ENCODE measurements around the gene ZCCHC24. TPM values are rescaled to one million over a fixed set of nuclear protein-coding genes. Genes with fewer than 3 reads are reported as not detected.

The ZCCHC24 gene
- total and polyA plus RNA-seq, 8 donors, result 3.5 to 13.2 (median 7.3) TPM

GRCh38 chr10:79392020-79392398, 53.4 kb downstream of the ZCCHC24 start:
- DNase-seq (peak in 4 of 6 donors; percentile 1 to 45 (median 22)), ATAC-seq (no peak), FAIRE-seq (no peak)
- Histone ChIP-seq H3K4me1 (no peaks in the 10 kb centered on the region), H3K27ac (no peak overlapping the region), H3K27me3 (no peaks in the 10 kb centered on the region), H3K4me3 (no peak overlapping the region), H3K36me3 (no peaks in the 10 kb centered on the region), H3K9me3 (no peaks in the 10 kb centered on the region)
- intact Hi-C loops (cut with DNase I), result no loop called here
- TF ChIP-seq, protein P1, sequence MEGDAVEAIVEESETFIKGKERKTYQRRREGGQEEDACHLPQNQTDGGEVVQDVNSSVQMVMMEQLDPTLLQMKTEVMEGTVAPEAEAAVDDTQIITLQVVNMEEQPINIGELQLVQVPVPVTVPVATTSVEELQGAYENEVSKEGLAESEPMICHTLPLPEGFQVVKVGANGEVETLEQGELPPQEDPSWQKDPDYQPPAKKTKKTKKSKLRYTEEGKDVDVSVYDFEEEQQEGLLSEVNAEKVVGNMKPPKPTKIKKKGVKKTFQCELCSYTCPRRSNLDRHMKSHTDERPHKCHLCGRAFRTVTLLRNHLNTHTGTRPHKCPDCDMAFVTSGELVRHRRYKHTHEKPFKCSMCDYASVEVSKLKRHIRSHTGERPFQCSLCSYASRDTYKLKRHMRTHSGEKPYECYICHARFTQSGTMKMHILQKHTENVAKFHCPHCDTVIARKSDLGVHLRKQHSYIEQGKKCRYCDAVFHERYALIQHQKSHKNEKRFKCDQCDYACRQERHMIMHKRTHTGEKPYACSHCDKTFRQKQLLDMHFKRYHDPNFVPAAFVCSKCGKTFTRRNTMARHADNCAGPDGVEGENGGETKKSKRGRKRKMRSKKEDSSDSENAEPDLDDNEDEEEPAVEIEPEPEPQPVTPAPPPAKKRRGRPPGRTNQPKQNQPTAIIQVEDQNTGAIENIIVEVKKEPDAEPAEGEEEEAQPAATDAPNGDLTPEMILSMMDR (IDR thresholded peaks at IDR 0.05), result no peak
- WGBS, 2 donors, result 92 to 96% methylated on average over 14 of the region's 14 CpGs

DNA sequence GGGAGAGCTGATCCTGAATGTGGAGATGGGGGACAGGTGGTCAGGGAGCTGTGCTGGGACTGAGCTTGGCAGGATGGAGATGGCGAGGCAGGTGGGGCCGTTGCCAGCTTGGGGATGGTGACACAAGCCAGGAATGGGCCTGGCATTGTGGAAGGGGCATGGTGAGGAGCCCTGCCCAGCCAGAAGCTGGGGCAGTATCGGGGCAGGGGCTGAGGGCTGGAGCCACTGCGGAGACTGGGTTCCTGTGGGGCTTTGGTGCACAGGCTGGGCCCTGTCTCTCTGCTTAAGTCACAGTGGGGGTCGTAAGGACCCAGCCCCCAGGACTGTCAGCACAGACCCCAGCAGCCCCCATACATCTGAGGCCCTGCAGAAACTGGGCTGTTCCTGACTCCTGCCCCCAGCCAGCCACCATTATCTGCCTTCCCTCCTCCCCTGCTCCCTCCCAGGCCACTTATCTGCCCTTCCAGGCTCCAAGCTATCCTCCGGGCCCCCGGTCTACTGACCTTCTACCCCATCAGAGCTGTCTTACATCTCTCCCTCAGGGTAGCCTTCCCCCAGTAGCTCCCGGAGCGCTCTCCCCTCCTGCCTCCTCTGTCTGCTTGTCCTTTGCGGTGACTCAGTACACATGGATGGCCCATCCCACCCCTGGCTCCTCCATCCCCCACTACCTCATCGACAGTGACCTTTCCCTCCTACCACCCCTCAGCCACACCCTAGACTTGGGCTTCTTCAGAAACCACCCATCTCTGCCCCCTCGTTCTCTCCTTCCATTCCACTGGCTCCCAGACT, 54.0 kb downstream of the ZCCHC24 start:
- intact Hi-C loops (cut with DNase I), result no loop called here
- no peaks in the 10 kb centered on the region for H3K9me3 ChIP-seq
- ATAC-seq (peak in 2 of 4 donors; percentile 17), DNase-seq (peak in 5 of 6 donors; percentile 2 to 62 (median 8)), FAIRE-seq (no peak)
- H3K36me3 ChIP-seq, result no peaks in the 10 kb centered on the region
- H3K27me3 ChIP-seq, result no peaks in the 10 kb centered on the region
- H3K4me1 ChIP-seq, result no peaks in the 10 kb centered on the region
- H3K4me3 ChIP-seq, result no peak overlapping the region
- WGBS, 2 donors, result 88 to 89% methylated on average over 12 of the region's 12 CpGs
- TF ChIP-seq, protein P1 (IDR thresholded peaks at IDR 0.05), result no peak
- H3K27ac ChIP-seq, result no peak overlapping the region

DNA sequence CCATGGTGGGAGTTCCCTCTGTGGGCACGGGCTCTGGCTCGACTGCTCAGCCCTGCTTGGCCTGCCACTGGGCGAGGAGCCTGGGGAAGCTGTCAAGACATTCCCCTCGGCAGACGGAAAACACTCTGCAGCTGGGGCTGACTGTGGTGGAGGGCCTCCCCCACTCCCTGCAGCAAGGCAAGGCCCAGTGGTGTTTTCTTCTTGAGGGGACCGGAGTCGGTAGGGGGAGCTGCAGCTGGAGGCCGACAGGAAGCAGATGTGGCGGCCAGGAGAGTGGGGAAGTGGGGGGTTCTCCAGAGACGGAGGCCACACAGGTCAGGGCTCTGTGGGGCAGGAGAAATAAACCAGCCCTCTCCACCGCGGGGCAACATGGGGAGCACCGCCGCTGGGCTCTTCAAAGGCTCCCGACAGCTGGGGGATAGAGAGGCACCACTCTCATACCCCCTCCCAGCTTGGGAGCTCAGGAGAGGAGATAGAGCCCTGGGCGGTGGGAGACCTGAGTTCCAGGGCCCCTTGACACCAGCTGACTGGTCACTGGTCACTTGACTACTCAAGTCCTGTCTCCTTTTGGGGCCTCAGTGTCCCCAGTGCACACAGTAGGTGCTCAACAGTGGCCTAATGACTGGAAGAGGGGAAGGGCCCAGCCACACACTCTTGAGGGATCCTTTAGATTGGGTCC, 54.7 kb downstream of the ZCCHC24 start:
- Histone ChIP-seq H3K4me1 (no peaks in the 10 kb centered on the region), H3K36me3 (no peaks in the 10 kb centered on the region), H3K27me3 (no peaks in the 10 kb centered on the region), H3K9me3 (no peaks in the 10 kb centered on the region), H3K4me3 (no peak overlapping the region), H3K27ac (no peak overlapping the region)
- 83 to 88% methylated on average over 16 of the region's 16 CpGs for WGBS, 2 donors
- DNase-seq (peak in 4 of 6 donors; percentile 6 to 55 (median 34)), ATAC-seq (no peak), FAIRE-seq (no peak)
- TF ChIP-seq, protein P1 (IDR thresholded peaks at IDR 0.05), result no peak
- intact Hi-C loops (cut with DNase I), result no loop called here

DNA sequence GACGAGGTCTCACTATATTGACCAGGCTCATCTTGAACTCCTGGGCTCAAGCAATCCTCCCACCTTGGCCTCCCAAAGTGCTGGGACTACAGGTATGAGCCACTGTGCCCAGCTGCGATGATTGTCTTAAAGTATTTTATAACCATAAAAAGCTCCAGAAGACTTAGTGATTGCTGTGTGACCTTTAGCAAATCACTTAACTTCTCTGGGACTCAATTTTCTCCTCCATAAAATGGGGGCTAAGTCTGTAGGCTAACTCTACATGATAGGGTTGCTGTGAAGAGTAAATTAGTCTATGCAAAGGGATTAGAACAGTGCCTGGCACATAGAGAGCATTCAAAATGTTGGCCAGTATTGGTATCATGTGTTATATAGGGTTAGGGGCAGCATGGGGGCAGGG, 55.4 kb downstream of the ZCCHC24 start:
- H3K9me3 ChIP-seq, result no peaks in the 10 kb centered on the region
- WGBS, 2 donors, result 98 to 100% methylated on average over 2 of the region's 2 CpGs
- H3K4me3 ChIP-seq, result no peak overlapping the region
- intact Hi-C loops (cut with DNase I), result no loop called here
- TF ChIP-seq, protein P1 (IDR thresholded peaks at IDR 0.05), result no peak
- no peak for FAIRE-seq
- H3K36me3 ChIP-seq, result no peaks in the 10 kb centered on the region
- no peaks in the 10 kb centered on the region for H3K4me1 ChIP-seq
- no peaks in the 10 kb centered on the region for H3K27me3 ChIP-seq
- DNase-seq, result no peak
- ATAC-seq, result no peak
- H3K27ac ChIP-seq, result no peak overlapping the region

Data from pancreas (tissue), 10 donors.